ENCODE results near the gene MED27. TPM values are rescaled to one million over a fixed set of nuclear protein-coding genes. Genes with fewer than 3 reads are reported as not detected.

MED27 gene
- total RNA-seq, 2 donors from 2014 or later, result 29.8 to 37.0 TPM

DNA sequence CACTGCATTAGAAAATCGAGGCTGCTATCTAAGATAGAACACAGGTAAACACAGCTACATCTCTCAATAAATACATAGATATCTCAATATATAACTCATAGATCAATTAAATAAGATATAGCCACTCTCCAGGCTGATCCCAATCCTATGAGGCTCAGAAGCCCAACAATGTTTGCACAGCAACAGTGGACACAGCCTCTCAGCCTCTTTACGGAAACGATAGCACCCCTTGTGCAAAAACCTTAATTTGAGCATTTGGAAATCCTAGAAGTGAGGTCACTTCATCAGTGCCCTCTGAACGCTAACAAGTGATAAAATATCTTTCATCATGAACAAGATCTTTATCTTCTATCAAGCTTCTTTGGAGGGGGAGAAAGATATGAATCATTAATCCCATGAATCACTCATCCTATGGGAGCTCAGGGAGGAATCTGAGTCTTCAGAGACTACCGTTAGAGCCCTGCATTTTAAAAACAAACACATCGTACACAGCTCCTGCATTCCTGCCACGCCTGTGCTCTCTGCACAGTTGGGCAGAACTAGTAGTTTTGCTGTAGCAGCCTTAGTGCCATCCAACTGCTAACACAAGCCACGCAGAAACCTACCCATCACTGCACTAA lies 71.4 kb downstream of the MED27 start:
- Histone ChIP-seq H3K36me3 (ENCODE audit: control insufficient read depth, insufficient read depth, low read length) (peaks cover 7% of the 10 kb centered on the region), H3K4me1 (ENCODE audit: control insufficient read depth, insufficient read depth, low read length) (peaks cover 26% of the 10 kb centered on the region), H3K27me3 (ENCODE audit: control insufficient read depth, insufficient read depth, low read length, poor library complexity, severe bottlenecking) (no peaks in the 10 kb centered on the region), H3K9ac (ENCODE audit: extremely low read depth, low read length, poor library complexity, severe bottlenecking) (no peak overlapping the region), H3K9me3 (ENCODE audit: control insufficient read depth, low read length) (no peaks in the 10 kb centered on the region), H3K27ac (ENCODE audit: low read depth, low read length) (no peak overlapping the region), H3K4me3 (ENCODE audit: low read length) (peak overlapping the region; percentile 68)
- TF ChIP-seq, protein P1, sequence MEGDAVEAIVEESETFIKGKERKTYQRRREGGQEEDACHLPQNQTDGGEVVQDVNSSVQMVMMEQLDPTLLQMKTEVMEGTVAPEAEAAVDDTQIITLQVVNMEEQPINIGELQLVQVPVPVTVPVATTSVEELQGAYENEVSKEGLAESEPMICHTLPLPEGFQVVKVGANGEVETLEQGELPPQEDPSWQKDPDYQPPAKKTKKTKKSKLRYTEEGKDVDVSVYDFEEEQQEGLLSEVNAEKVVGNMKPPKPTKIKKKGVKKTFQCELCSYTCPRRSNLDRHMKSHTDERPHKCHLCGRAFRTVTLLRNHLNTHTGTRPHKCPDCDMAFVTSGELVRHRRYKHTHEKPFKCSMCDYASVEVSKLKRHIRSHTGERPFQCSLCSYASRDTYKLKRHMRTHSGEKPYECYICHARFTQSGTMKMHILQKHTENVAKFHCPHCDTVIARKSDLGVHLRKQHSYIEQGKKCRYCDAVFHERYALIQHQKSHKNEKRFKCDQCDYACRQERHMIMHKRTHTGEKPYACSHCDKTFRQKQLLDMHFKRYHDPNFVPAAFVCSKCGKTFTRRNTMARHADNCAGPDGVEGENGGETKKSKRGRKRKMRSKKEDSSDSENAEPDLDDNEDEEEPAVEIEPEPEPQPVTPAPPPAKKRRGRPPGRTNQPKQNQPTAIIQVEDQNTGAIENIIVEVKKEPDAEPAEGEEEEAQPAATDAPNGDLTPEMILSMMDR (conservative IDR thresholded peaks at IDR 0.05), result no peak
- 87 to 93% methylated on average over 4 to 8 of the region's 8 CpGs for WGBS, 2 experiments (ENCODE audit: insufficient coverage in 1 of 2, insufficient read length in 1 of 2)
- Mint-ChIP-seq H3K9me3 (no peaks in the 10 kb centered on the region), H3K4me1 (peaks cover 64% of the 10 kb centered on the region), H3K27ac (peak overlapping the region; percentile 23), H3K36me3 (ENCODE audit: low read depth) (peaks cover 23% of the 10 kb centered on the region), H3K27me3 (ENCODE audit: insufficient read depth) (no peaks in the 10 kb centered on the region), H3K4me3 (peak overlapping the region; percentile 41)
- no peak for DNase-seq

DNA sequence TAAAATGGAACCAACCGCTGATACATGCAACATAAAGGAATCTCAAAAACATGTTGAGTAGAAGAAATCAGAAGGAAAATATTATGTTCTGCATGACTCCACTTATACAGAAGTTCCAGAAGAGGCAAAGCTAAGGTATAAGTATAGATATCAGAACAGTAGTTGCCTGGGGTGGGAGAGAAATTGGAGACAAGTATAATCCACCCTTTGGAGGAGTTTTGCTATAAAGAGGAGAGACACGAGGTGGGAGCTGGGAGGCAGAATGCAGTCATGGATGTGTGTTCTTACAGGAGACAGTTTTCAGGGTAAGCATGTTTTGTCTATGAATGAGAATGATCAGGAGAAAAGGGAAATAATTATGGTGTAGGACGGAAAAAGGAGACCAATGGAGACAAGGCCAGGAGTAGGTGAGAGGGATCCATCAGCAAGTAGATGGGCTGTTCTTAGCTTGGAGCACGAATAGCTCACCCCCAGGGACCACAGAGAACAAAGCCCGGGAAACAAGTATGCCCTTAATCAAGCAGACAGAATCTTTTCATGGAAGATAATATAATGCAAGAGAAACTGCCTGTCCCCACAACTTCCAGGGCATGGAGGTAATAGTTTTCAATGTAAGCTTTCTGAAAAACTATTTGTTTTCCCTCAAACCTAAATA lies 72.2 kb downstream of the MED27 start:
- no peaks in the 10 kb centered on the region for H3K9me3 ChIP-seq (ENCODE audit: control insufficient read depth, low read length)
- Mint-ChIP-seq H3K27me3 (ENCODE audit: insufficient read depth) (no peaks in the 10 kb centered on the region), H3K27ac (peak overlapping the region; percentile 79), H3K9me3 (no peaks in the 10 kb centered on the region), H3K36me3 (ENCODE audit: low read depth) (peaks cover 15% of the 10 kb centered on the region), H3K4me1 (peaks cover 65% of the 10 kb centered on the region), H3K4me3 (peak overlapping the region; percentile 41)
- H3K27ac ChIP-seq (ENCODE audit: low read depth, low read length), result no peak overlapping the region
- H3K36me3 ChIP-seq (ENCODE audit: control insufficient read depth, insufficient read depth, low read length), result no peaks in the 10 kb centered on the region
- peak overlapping the region; percentile 68 for H3K4me3 ChIP-seq (ENCODE audit: low read length)
- no peak for DNase-seq
- H3K4me1 ChIP-seq (ENCODE audit: control insufficient read depth, insufficient read depth, low read length), result peaks cover 26% of the 10 kb centered on the region
- H3K9ac ChIP-seq (ENCODE audit: extremely low read depth, low read length, poor library complexity, severe bottlenecking), result peak overlapping the region; percentile 17
- 70% methylated on average over 5 of the region's 5 CpGs for WGBS, 2 experiments (ENCODE audit: insufficient coverage in 1 of 2, insufficient read length in 1 of 2)
- TF ChIP-seq, protein P1 (conservative IDR thresholded peaks at IDR 0.05), result no peak
- H3K27me3 ChIP-seq (ENCODE audit: control insufficient read depth, insufficient read depth, low read length, poor library complexity, severe bottlenecking), result no peaks in the 10 kb centered on the region

DNA sequence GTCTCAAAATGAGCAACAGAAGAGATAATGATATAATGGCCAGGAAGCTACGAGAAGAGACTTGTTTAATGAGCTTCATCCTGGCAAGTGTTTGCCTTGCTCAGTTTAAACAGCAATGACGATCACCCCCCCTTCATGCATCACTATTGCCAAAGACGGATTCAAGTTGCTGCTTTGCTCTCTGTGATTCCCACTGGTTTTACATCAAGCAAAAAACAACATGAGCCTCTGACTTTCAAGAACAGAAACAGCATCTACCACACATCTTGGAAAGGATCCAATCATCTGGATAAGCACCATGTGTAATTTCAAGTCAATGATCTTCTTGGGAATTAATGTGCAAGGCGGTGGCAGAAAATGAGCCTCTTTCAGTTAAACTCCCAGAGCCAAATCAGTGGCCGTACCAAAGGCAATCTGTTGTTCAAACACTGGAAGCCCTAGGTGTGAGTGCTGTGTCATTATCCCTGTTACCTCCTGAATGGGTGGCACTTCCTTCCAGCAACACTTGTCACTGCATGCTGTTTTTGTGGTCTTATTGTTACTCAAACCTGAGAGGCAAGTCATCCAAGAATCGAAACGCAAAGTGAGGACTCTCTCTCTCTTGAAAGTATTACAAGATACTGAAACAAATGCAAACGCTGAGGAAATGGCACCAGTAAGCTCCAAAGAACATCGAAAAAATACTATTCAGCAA lies 72.8 kb downstream of the MED27 start:
- H3K27ac ChIP-seq (ENCODE audit: low read depth, low read length), result no peak overlapping the region
- peaks cover 14% of the 10 kb centered on the region for H3K36me3 Mint-ChIP-seq (ENCODE audit: low read depth)
- H3K9ac ChIP-seq (ENCODE audit: extremely low read depth, low read length, poor library complexity, severe bottlenecking), result peak overlapping the region; percentile 55
- 39 to 52% methylated on average over 7 to 9 of the region's 9 CpGs for WGBS, 2 experiments (ENCODE audit: insufficient coverage in 1 of 2, insufficient read length in 1 of 2)
- TF ChIP-seq, protein P1 (conservative IDR thresholded peaks at IDR 0.05), result no peak
- H3K9me3 ChIP-seq (ENCODE audit: control insufficient read depth, low read length), result peaks cover 5% of the 10 kb centered on the region
- H3K27ac Mint-ChIP-seq, result peak overlapping the region; percentile 79
- H3K4me3 ChIP-seq (ENCODE audit: low read length), result peak overlapping the region; percentile 68
- peak; percentile 84 for DNase-seq
- H3K4me3 Mint-ChIP-seq, result peak overlapping the region; percentile 41
- no peaks in the 10 kb centered on the region for H3K27me3 Mint-ChIP-seq (ENCODE audit: insufficient read depth)
- peaks cover 4% of the 10 kb centered on the region for H3K9me3 Mint-ChIP-seq
- H3K4me1 Mint-ChIP-seq, result peaks cover 65% of the 10 kb centered on the region
- no peaks in the 10 kb centered on the region for H3K36me3 ChIP-seq (ENCODE audit: control insufficient read depth, insufficient read depth, low read length)
- H3K27me3 ChIP-seq (ENCODE audit: control insufficient read depth, insufficient read depth, low read length, poor library complexity, severe bottlenecking), result no peaks in the 10 kb centered on the region
- H3K4me1 ChIP-seq (ENCODE audit: control insufficient read depth, insufficient read depth, low read length), result peaks cover 26% of the 10 kb centered on the region

All from endodermal cell (in vitro differentiated cells).